Adrenal gland (tissue), 12 donors: ENCODE data around the gene BRD4. TPM values are rescaled to one million over a fixed set of nuclear protein-coding genes. Genes with fewer than 3 reads are reported as not detected.

Experiments
- DNase-seq, 7 donors: peaks; one replicate each; pipeline ENCODE4 v3.0.0-alpha.2; 2019 to 2020
- H3K27ac ChIP-seq, 5 donors: fragments of 200-600 bp; sonication (generic) in 4 of 5; 1 replicate in 3 of 5; 2 replicates in 2 of 5; pipeline versions ENCODE4 v1.5.1 to v1.8.0; 2016 to 2020; ENCODE audit warnings: mild to moderate bottlenecking in 1 of 5
- H3K27me3 ChIP-seq: fragments of 200-600 bp; 2 replicates; pipeline ENCODE4 v1.8.0; 2021
- H3K36me3 ChIP-seq, 2 donors: fragments of 200-600 bp; replicated peaks in 1 of 2; 1 replicate in 1 of 2; 2 replicates in 1 of 2; pipeline versions ENCODE4 v1.5.1 to v1.8.0; 2018 to 2022
- H3K4me1 ChIP-seq, 2 donors: fragments of 200-600 bp; replicated peaks in 1 of 2; 1 replicate in 1 of 2; 2 replicates in 1 of 2; pipeline versions ENCODE4 v1.5.1 to v1.8.0; 2018 to 2021
- H3K4me3 ChIP-seq, 4 donors: fragments of 200-600 bp; sonication (generic) in 3 of 4; one replicate each; pipeline ENCODE4 v1.5.1; 2016 to 2018
- H3K9me3 ChIP-seq, 3 donors: fragments of 200-600 bp; sonication (generic) in 1 of 3; replicated peaks in 1 of 3; 1 replicate in 2 of 3; 2 replicates in 1 of 3; pipeline versions ENCODE4 v1.5.1 to v1.8.0; 2016 to 2021
- CTCF ChIP-seq, 6 experiments: fragments of 450-650 bp in 4 of 6; fragments of 200-600 bp in 2 of 6; sonication (generic) in 1 of 6; IDR thresholded peaks; 1 replicate in 5 of 6; 2 replicates in 1 of 6; pipeline versions ENCODE4 v1.5.1 to v1.8.0; 2016 to 2021; ENCODE audit warnings: antibody characterized with exemption in 6 of 6, mild to moderate bottlenecking in 2 of 6, moderate library complexity in 1 of 6
- POLR2A ChIP-seq, 2 donors: fragments of 450-650 bp; IDR thresholded peaks; one replicate each; pipeline ENCODE4 v1.6.1; 2017; ENCODE audit warnings: antibody characterized with exemption in 2 of 2, mild to moderate bottlenecking in 2 of 2, moderate library complexity in 1 of 2
- WGBS, 4 donors: extraction: QIAGEN DNeasy Blood & Tissue Kit in 2 of 4; methylation state at CpG; one replicate each; pipeline versions ENCODE4 v1.1.5 to v1.1.7; 2013 to 2017; 5-methylcytosine and 5-hydroxymethylcytosine counted together
- intact Hi-C, 2 donors: fragments of 100-400 bp; cut with DNase I; formaldehyde crosslinking; loops; one replicate each; pipeline versions ENCODE4 v1.14.1 to v1.15.0; 2022 to 2023
- polyA plus RNA-seq, 3 donors: library from polyadenylated mRNA; stranded (reverse); fragments of 200-250 nt in 2 of 3; fragments of 350-450 nt in 1 of 3; fragmentation: Illumina TruSeq in 1 of 3; extraction: RNeasy Lipid Tissue Mini Kit (QIAGEN cat#74804) in 1 of 3; gene quantifications; one replicate each; pipeline ENCODE4 v1.2.3, GENCODE V29; 2013 to 2014
- total RNA-seq, 9 donors: library from RNA; depleted of rRNA in 4 of 9; stranded (reverse); fragments of >200 nt in 4 of 9; fragments of 120-200 nt in 1 of 9; fragmentation: NEBNext Ultra II Directional in 1 of 9; extraction: Animal tissue kit (Norgen Biotek cat#: 25700) in 1 of 9; gene quantifications; one replicate each; pipeline versions ENCODE4 v1.1.0 to v1.2.4, GENCODE V29; 2013 to 2023
- donor health status: healthy with polysubstance abuse.
- donor health status: Bipolar disorder and iron deficiency.
- donor health status: DM: yes; HTN: yes; CAD: no.
- donor health status: DM: no; HTN: no; CAD: no.
- donor health status: DM: no; HTN: no; CAD: no.
- donor health status: DM: yes; HTN: yes; CAD: no.

Gene BRD4
- total and polyA plus RNA-seq, 12 donors: 10.1 to 109 (median 34.9) TPM

GRCh38 chr19:15241259-15241910 lies 91.0 kb downstream of the BRD4 start:
- 91 to 100% (median 93%) methylated on average over 5 to 9 of the region's 9 CpGs for WGBS, 4 donors
- H3K27ac ChIP-seq: no peak overlapping the region
- H3K27me3 ChIP-seq: no peaks in the 10 kb centered on the region
- H3K36me3 ChIP-seq: peaks cover 0 to 86% of the 10 kb centered on the region in 2 donors
- DNase-seq: peak in 1 of 7 donors; percentile 52
- intact Hi-C loops: no loop called here
- H3K4me1 ChIP-seq: no peaks in the 10 kb centered on the region
- H3K9me3 ChIP-seq: no peaks in the 10 kb centered on the region
- no peak overlapping the region for H3K4me3 ChIP-seq
- TF ChIP-seq POLR2A (IDR thresholded peaks at IDR 0.05) (no peak), CTCF (IDR thresholded peaks at IDR 0.05) (no peak)

GRCh38 chr19:15240515-15240914 lies 91.8 kb downstream of the BRD4 start:
- H3K36me3 ChIP-seq: peaks cover 0 to 83% of the 10 kb centered on the region in 2 donors
- no peak overlapping the region for H3K4me3 ChIP-seq
- intact Hi-C loops: no loop called here
- DNase-seq: no peak
- no peaks in the 10 kb centered on the region for H3K27me3 ChIP-seq
- 88 to 95% (median 92%) methylated on average over 6 to 9 of the region's 9 CpGs for WGBS, 4 donors
- no peaks in the 10 kb centered on the region for H3K4me1 ChIP-seq
- H3K27ac ChIP-seq: no peak overlapping the region
- H3K9me3 ChIP-seq: no peaks in the 10 kb centered on the region
- no peak for TF ChIP-seq POLR2A (IDR thresholded peaks at IDR 0.05)
- TF ChIP-seq CTCF (IDR thresholded peaks at IDR 0.05): no peak

GRCh38 chr19:15239337-15239949 lies 92.9 kb downstream of the BRD4 start:
- Histone ChIP-seq H3K4me1 (no peaks in the 10 kb centered on the region), H3K36me3 (peaks cover 0 to 74% of the 10 kb centered on the region in 2 donors), H3K27ac (no peak overlapping the region), H3K27me3 (no peaks in the 10 kb centered on the region), H3K4me3 (no peak overlapping the region), H3K9me3 (no peaks in the 10 kb centered on the region)
- intact Hi-C loops: no loop called here
- no peak for DNase-seq
- 88 to 92% (median 90%) methylated on average over 7 to 26 of the region's 26 CpGs for WGBS, 4 donors
- TF ChIP-seq CTCF (IDR thresholded peaks at IDR 0.05) (no peak), POLR2A (IDR thresholded peaks at IDR 0.05) (no peak)

GRCh38 chr19:15238639-15239155 lies 93.6 kb downstream of the BRD4 start:
- Histone ChIP-seq H3K27me3 (no peaks in the 10 kb centered on the region), H3K27ac (no peak overlapping the region), H3K9me3 (no peaks in the 10 kb centered on the region), H3K4me3 (no peak overlapping the region), H3K4me1 (no peaks in the 10 kb centered on the region), H3K36me3 (peaks cover 0 to 68% of the 10 kb centered on the region in 2 donors)
- TF ChIP-seq POLR2A (IDR thresholded peaks at IDR 0.05) (no peak), CTCF (IDR thresholded peaks at IDR 0.05) (no peak)
- WGBS, 4 donors: 93 to 97% (median 94%) methylated on average over 24 to 29 of the region's 29 CpGs
- no peak for DNase-seq
- intact Hi-C loops: no loop called here
